Erythroblast (primary cell): ENCODE data around the gene PRR5.

Source experiments
- DNase-seq, 2 experiments: peaks; one replicate each; lab custom pipeline; 2025; lab: John Stamatoyannopoulos, UW
- GATA1 ChIP-seq: IDR thresholded peaks from 2 replicates; pipeline ENCODE4 v1.6.1; 2011; ENCODE audit warnings: low read depth, mild to moderate bottlenecking, control low read depth, low read length, moderate library complexity
- POLR2A ChIP-seq: IDR thresholded peaks from 2 replicates; pipeline ENCODE4 v1.6.1; 2011; ENCODE audit warnings: mild to moderate bottlenecking, low read length

The PRR5 gene

GRCh38 chr22:44693756-44694155 is 8.2 kb upstream of the PRR5 start:
- TF ChIP-seq GATA1: no peak
- no peak for TF ChIP-seq POLR2A
- DNase-seq: peak; percentile 15 to 31

GRCh38 chr22:44697423-44698141 is 4.4 kb upstream of the PRR5 start:
- TF ChIP-seq POLR2A (no peak), GATA1 (no peak)
- DNase-seq: peak; percentile 79 to 90

GRCh38 chr22:44698531-44699421 is 3.2 kb upstream of the PRR5 start:
- DNase-seq: no peak
- no peak for TF ChIP-seq GATA1
- TF ChIP-seq POLR2A: no peak

GRCh38 chr22:44700456-44700855 is 1.5 kb upstream of the PRR5 start:
- TF ChIP-seq GATA1 (no peak), POLR2A (no peak)
- no peak for DNase-seq

GRCh38 chr22:44701187-44701790 is 715 bp upstream of the PRR5 start:
- TF ChIP-seq GATA1: no peak
- TF ChIP-seq POLR2A: no peak

GRCh38 chr22:44702479-44703198 is 635 bp downstream of the PRR5 start:
- TF ChIP-seq POLR2A (no peak), GATA1 (no peak)
- peak in 1 of 2 experiments; percentile 28 for DNase-seq

More at GRCh38 chr22:44701187-44701790, 715 bp upstream of the PRR5 start:
- peak; percentile 50 to 60 for DNase-seq

GRCh38 chr22:44703255-44703870 is 1.4 kb downstream of the PRR5 start:
- no peak for DNase-seq
- TF ChIP-seq GATA1: no peak
- no peak for TF ChIP-seq POLR2A

- no peak for TF ChIP-seq GATA1
- TF ChIP-seq POLR2A: no peak
- no peak for DNase-seq
Measured at GRCh38 chr22:44704159-44705021, 2.4 kb downstream of the PRR5 start.

GRCh38 chr22:44705022-44705297 is 3.0 kb downstream of the PRR5 start:
- TF ChIP-seq POLR2A (no peak), GATA1 (no peak)
- DNase-seq: no peak

GRCh38 chr22:44706488-44706887 is 4.5 kb downstream of the PRR5 start:
- no peak for DNase-seq
- no peak for TF ChIP-seq POLR2A
- TF ChIP-seq GATA1: no peak

- TF ChIP-seq POLR2A: no peak
- no peak for DNase-seq
Measured at GRCh38 chr22:44707178-44707577, 5.2 kb downstream of the PRR5 start.

GRCh38 chr22:44707752-44708151 is 5.7 kb downstream of the PRR5 start:
- TF ChIP-seq GATA1 (no peak), POLR2A (no peak)
- DNase-seq: no peak

GRCh38 chr22:44709881-44710392 is 7.9 kb downstream of the PRR5 start:
- no peak for DNase-seq
- TF ChIP-seq GATA1 (no peak), POLR2A (no peak)
